MM.1S (cell line): ENCODE results near the gene CHDH.

Experiments
- DNase-seq: peaks from one replicate; pipeline ENCODE4 v3.0.0-alpha.2; 2015
- H2AFZ ChIP-seq: fragments of 300-600 bp; sonication (generic); 2 replicates; pipeline ENCODE4 v1.6.0; 2016; ENCODE audit warnings: antibody characterized with exemption, low read length
- H3F3A ChIP-seq: fragments of 300-600 bp; sonication (generic); 2 replicates; pipeline ENCODE4 v1.6.1; 2016; ENCODE audit warnings: mild to moderate bottlenecking, antibody characterized with exemption, low read length, moderate library complexity, mixed read lengths; ENCODE audit not compliant: insufficient read depth
- H3K27ac ChIP-seq: fragments of 300-600 bp; sonication (generic); 2 replicates; pipeline ENCODE4 v1.5.1; 2016; ENCODE audit warnings: mild to moderate bottlenecking, low read length
- H3K27me3 ChIP-seq: fragments of 300-600 bp; sonication (generic); replicated peaks from 2 replicates; pipeline ENCODE4 v1.6.0; 2016; ENCODE audit warnings: low read length; ENCODE audit not compliant: insufficient read depth
- H3K36me3 ChIP-seq: fragments of 300-600 bp; sonication (generic); replicated peaks from 2 replicates; pipeline ENCODE4 v1.6.1; 2016; ENCODE audit warnings: mild to moderate bottlenecking, low read length, mixed read lengths; ENCODE audit not compliant: insufficient read depth
- H3K4me1 ChIP-seq: fragments of 300-600 bp; sonication (generic); 2 replicates; pipeline ENCODE4 v1.6.1; 2016; ENCODE audit warnings: low read length, mixed read lengths
- H3K4me2 ChIP-seq: fragments of 300-600 bp; sonication (generic); 2 replicates; pipeline ENCODE4 v1.6.0; 2016; ENCODE audit warnings: low read depth, low read length
- H3K4me3 ChIP-seq: fragments of 300-600 bp; sonication (generic); 2 replicates; pipeline ENCODE4 v1.5.1; 2016; ENCODE audit warnings: low read length, mixed read lengths
- H3K79me2 ChIP-seq: fragments of 300-600 bp; sonication (generic); 2 replicates; pipeline ENCODE4 v1.6.1; 2016; ENCODE audit warnings: mixed run types, low read length, mixed read lengths
- H3K9ac ChIP-seq: fragments of 300-600 bp; sonication (generic); 2 replicates; pipeline ENCODE4 v1.6.1; 2016; ENCODE audit warnings: low read length, mixed read lengths
- H3K9me2 ChIP-seq: fragments of 300-600 bp; sonication (generic); replicated peaks from 2 replicates; pipeline ENCODE4 v1.6.1; 2016; ENCODE audit warnings: mild to moderate bottlenecking, low read length, mixed read lengths; ENCODE audit not compliant: insufficient read depth
- H3K9me3 ChIP-seq: fragments of 300-600 bp; sonication (generic); replicated peaks from 2 replicates; pipeline ENCODE4 v1.6.1; 2016; ENCODE audit warnings: mild to moderate bottlenecking, low read length, mixed read lengths; ENCODE audit not compliant: insufficient read depth
- H4K20me1 ChIP-seq: fragments of 300-600 bp; sonication (generic); 2 replicates; pipeline ENCODE4 v1.6.1; 2016; ENCODE audit warnings: mild to moderate bottlenecking, low read length, moderate library complexity, mixed read lengths; ENCODE audit not compliant: insufficient read depth
- EZH2 ChIP-seq: fragments of 300-600 bp; sonication (generic); optimal IDR thresholded peaks from 2 replicates; pipeline ENCODE3; 2017; ENCODE audit warnings: low read depth, mild to moderate bottlenecking, antibody characterized with exemption, low read length, mixed read lengths
- EZH2phosphoT487 ChIP-seq: fragments of 300-600 bp; sonication (generic); IDR thresholded peaks from 2 replicates; pipeline ENCODE4 v1.6.1; 2018; ENCODE audit warnings: antibody characterized with exemption, low read length
- TF ChIP-seq, protein P1 (sequence below): fragments of 300-600 bp; sonication (generic); IDR thresholded peaks from 2 replicates; pipeline ENCODE4 v1.5.1; 2016; ENCODE audit warnings: antibody characterized with exemption, low read length, mixed read lengths

The CHDH gene

DNA sequence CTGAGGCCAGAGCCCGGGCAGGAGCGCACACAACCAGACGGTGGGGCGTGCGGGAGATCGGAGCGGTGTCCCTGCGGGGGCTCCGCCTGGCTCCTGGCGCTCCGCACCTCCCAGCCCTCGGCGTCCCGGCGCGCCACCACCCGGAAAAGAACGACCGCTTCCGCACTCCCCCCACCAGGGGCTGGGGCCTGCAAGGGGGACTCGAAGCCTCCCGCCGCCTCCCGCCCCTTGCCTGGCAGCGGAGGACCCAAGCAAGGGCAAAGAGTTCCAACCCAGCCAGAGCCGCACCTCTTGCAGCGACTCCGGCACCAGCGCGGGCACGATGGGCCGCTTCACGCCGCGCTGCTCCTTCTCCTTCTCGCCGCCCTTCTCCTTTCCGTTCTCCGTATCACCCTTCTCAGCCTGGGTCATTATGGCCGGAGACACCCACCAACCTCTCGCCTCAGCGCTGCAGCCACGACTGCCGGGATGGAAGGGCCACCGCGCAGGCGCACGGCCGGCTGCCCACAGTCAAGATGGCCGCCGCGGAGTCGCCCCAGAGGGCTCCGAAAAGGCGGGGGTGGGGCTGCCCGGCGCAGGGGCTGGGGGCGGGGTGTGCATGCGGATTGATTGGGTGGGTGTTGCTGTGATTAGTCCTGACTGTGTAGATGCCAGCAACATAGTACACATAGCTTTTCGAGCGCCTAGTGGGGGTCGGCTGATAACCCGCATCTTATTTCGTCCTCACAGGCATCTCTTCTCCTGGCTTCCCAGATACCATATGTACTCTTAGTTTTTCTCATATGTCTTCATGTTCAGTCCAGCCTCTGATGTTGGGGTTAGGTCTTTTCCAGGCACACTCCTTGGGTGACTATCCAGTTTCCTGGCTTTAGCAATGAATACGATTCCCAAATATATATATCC is 35.7 kb upstream of the CHDH start, which contains the start of gene ACTR8:
ACTR8 (minus strand) TSS at position 462 of the 903 bp plus-strand sequence; CDS start at position 411, 51 bp downstream.
- H3K79me2 ChIP-seq, result peaks cover 30% of the 10 kb centered on the region
- H3K4me1 ChIP-seq, result peaks cover 14% of the 10 kb centered on the region
- H3K36me3 ChIP-seq, result peaks cover 6% of the 10 kb centered on the region
- H3K27ac ChIP-seq, result peak within 1 kb of the TSS; percentile 65
- no peaks in the 10 kb centered on the region for H3K9me2 ChIP-seq
- TF ChIP-seq EZH2phosphoT487 (no peak), EZH2 (no peak)
- TF ChIP-seq, protein P1, sequence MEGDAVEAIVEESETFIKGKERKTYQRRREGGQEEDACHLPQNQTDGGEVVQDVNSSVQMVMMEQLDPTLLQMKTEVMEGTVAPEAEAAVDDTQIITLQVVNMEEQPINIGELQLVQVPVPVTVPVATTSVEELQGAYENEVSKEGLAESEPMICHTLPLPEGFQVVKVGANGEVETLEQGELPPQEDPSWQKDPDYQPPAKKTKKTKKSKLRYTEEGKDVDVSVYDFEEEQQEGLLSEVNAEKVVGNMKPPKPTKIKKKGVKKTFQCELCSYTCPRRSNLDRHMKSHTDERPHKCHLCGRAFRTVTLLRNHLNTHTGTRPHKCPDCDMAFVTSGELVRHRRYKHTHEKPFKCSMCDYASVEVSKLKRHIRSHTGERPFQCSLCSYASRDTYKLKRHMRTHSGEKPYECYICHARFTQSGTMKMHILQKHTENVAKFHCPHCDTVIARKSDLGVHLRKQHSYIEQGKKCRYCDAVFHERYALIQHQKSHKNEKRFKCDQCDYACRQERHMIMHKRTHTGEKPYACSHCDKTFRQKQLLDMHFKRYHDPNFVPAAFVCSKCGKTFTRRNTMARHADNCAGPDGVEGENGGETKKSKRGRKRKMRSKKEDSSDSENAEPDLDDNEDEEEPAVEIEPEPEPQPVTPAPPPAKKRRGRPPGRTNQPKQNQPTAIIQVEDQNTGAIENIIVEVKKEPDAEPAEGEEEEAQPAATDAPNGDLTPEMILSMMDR, result no peak
- peak within 1 kb of the TSS; percentile 90 for H2AFZ ChIP-seq
- peak; percentile 77 for DNase-seq
- peaks cover 9% of the 10 kb centered on the region for H3F3A ChIP-seq
- peak within 1 kb of the TSS; percentile 96 for H3K4me3 ChIP-seq
- H3K27me3 ChIP-seq, result no peaks in the 10 kb centered on the region
- no peaks in the 10 kb centered on the region for H3K9me3 ChIP-seq
- H3K4me2 ChIP-seq, result peak within 1 kb of the TSS; percentile 94
- H4K20me1 ChIP-seq, result no peaks in the 10 kb centered on the region
- H3K9ac ChIP-seq, result peak within 1 kb of the TSS; percentile 87

DNA sequence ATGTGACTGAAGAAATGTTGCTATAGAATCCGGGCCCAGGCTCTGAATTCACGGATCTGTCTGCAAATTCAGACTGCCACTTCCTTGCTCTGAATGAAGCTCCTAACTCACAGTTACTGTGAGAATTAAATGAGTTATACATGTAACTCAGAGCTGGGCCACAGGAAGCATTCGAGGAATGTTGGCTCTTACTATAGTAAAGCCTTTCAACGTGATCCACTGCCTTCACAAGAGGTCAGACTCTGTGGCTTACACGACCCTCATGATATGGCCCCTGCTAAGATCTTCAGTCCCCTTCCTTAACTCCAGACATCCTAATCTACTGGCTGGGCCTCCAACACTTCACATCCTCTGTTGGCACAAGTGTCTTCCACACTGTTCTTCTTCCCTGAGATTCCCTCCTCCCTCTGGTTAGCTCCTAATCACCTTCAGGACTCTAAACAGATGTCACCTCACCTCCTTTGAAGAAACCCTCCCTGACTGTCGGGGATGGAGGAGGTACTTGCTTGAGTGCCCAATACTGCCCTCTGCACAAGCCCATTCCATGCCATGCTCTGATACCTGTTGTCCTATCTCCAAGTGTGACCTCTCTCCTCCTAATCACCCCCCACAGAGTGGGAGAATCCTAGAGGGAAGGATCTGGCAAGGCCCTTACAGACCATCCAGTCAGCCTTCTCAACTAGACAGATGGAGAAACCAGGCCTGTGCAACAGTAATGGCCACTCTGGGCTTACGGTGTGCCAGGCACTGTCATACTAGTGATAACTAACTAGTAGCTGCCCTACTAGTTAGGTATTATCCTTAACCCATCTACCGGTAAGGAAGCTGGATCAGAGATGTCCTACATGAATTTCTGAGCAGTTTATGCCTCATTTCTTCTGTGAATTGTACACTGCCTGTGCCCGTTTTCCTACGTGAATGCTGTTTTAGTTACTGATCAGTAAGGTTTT is 34.5 kb upstream of the CHDH start:
- Histone ChIP-seq H3K9me3 (no peaks in the 10 kb centered on the region), H3K4me1 (peaks cover 8% of the 10 kb centered on the region), H3K27me3 (no peaks in the 10 kb centered on the region), H2AFZ (peak overlapping the region; percentile 90), H3F3A (peaks cover 8% of the 10 kb centered on the region), H4K20me1 (no peaks in the 10 kb centered on the region), H3K4me3 (peak overlapping the region; percentile 96), H3K36me3 (peaks cover 7% of the 10 kb centered on the region), H3K9me2 (no peaks in the 10 kb centered on the region), H3K9ac (peak overlapping the region; percentile 87; the same call in 1 of the 2 replicates), H3K27ac (no peak overlapping the region), H3K4me2 (peak overlapping the region; percentile 94), H3K79me2 (peaks cover 21% of the 10 kb centered on the region)
- TF ChIP-seq EZH2 (no peak), EZH2phosphoT487 (no peak)
- TF ChIP-seq, protein P1, result no peak
- DNase-seq, result no peak

DNA sequence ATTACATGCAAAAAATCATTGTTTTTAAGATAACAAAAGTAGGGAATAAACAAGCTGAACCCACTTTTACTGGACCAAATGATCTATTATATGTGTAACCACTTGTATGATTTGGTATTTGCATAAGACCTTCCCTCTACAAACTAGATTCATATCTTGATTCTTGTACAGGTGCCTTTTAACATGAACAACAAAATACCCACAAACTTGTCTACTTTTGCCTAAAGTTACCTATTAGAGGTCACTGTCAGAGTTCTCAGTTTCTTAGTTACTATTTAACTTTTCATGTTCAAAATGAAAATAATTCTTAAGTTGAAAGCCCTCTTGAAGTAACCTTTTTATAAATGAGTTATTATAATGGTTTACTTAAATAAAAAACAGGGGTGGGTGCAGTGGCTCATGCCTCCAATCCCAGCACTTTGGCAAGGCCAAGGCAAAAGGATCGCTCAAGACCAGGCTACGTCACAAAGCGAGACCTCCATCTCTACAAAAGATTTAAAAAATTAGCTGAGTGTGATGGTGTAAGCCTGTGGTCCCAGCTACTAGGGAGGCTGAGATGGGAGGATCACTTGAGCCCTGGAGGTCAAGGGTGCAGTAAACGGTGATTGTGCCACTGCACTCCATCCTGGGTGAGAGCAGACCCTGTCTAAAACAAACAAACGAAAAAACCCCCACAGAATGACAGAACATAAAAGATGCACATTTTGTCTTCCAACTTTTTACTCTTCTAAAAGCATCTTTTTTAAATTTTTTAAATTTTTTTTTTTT is 19.7 kb upstream of the CHDH start:
- Histone ChIP-seq H3K9ac (no peak overlapping the region), H4K20me1 (no peaks in the 10 kb centered on the region), H3K9me2 (no peaks in the 10 kb centered on the region), H3K79me2 (no peaks in the 10 kb centered on the region), H3K27me3 (no peaks in the 10 kb centered on the region), H3F3A (no peaks in the 10 kb centered on the region), H3K4me3 (no peak overlapping the region), H3K36me3 (peaks cover 4% of the 10 kb centered on the region; the same call in 1 of the 2 replicates), H3K4me1 (no peaks in the 10 kb centered on the region), H3K4me2 (no peak overlapping the region), H3K27ac (no peak overlapping the region), H3K9me3 (no peaks in the 10 kb centered on the region), H2AFZ (no peak overlapping the region)
- DNase-seq, result no peak
- TF ChIP-seq, protein P1, result no peak
- TF ChIP-seq EZH2, result no peak
- no peak for TF ChIP-seq EZH2phosphoT487
